NCI-H2196 treated with DMSO at 0.1 percent for 48 hours (cell line): ENCODE results near the gene TEKT4.
"Not testable (repeated sequence)": the region's sequence is repeated elsewhere in the genome, so short reads cannot be mapped to it uniquely, and the experiment has no call there.

Experiments used
- DNase-seq: peaks from one replicate; lab custom pipeline; 2025; ENCODE audit not compliant: unreplicated experiment; lab: John Stamatoyannopoulos, UW

The TEKT4 gene

GRCh38 chr2:94875064-94875819, 4.0 kb downstream of the TEKT4 start:
- DNase-seq: no peak

- no peak for DNase-seq
Observed at GRCh38 chr2:94875820-94876522, 4.7 kb downstream of the TEKT4 start.

- DNase-seq: no peak
Observed at GRCh38 chr2:94876523-94876863, 5.3 kb downstream of the TEKT4 start.

GRCh38 chr2:94877129-94877528, 5.9 kb downstream of the TEKT4 start:
- no peak for DNase-seq

GRCh38 chr2:94878575-94878974, 7.3 kb downstream of the TEKT4 start:
- DNase-seq: not testable (repeated sequence)

- no peak for DNase-seq
Observed at GRCh38 chr2:94879314-94879981, 8.2 kb downstream of the TEKT4 start.

GRCh38 chr2:94879982-94880377, 8.8 kb downstream of the TEKT4 start:
- no peak for DNase-seq

- DNase-seq: no peak
Observed at GRCh38 chr2:94880507-94880906, 9.3 kb downstream of the TEKT4 start.

- DNase-seq: no peak
Observed at GRCh38 chr2:94881070-94881469, 9.8 kb downstream of the TEKT4 start.

- DNase-seq: no peak
Observed at GRCh38 chr2:94890234-94890633, 19.0 kb downstream of the TEKT4 start.

- DNase-seq: not testable (repeated sequence)
Observed at GRCh38 chr2:94895273-94895672, 24.0 kb downstream of the TEKT4 start.

GRCh38 chr2:94906976-94907375, 35.7 kb downstream of the TEKT4 start:
- DNase-seq: not testable (repeated sequence)

GRCh38 chr2:94923196-94923595, 52.0 kb downstream of the TEKT4 start:
- DNase-seq: no peak

GRCh38 chr2:94924999-94925398, 53.8 kb downstream of the TEKT4 start:
- DNase-seq: not testable (repeated sequence)
